Endodermal cell (in vitro differentiated cells): ENCODE results near the gene CBFA2T2. TPM values are rescaled to one million over a fixed set of nuclear protein-coding genes. Genes with fewer than 3 reads are reported as not detected.
A peak's percentile ranks its signal among the peaks of the same experiment; 100 is the strongest.

ENCODE experiments used
- DNase-seq: peaks from one replicate; pipeline ENCODE4 v3.0.0-alpha.2; 2017
- H3K27ac ChIP-seq: 2 replicates; pipeline ENCODE4 v1.5.1; 2013; ENCODE audit warnings: mild to moderate bottlenecking, low read depth, low read length, moderate library complexity
- H3K27me3 ChIP-seq: 2 replicates; pipeline ENCODE4 v1.6.1; 2013; ENCODE audit warnings: mild to moderate bottlenecking, low read length, moderate library complexity; ENCODE audit not compliant: insufficient read depth, control insufficient read depth, poor library complexity, severe bottlenecking
- H3K36me3 ChIP-seq: 2 replicates; pipeline ENCODE4 v1.7.0; 2013; ENCODE audit warnings: mild to moderate bottlenecking, low read length, moderate library complexity; ENCODE audit not compliant: control insufficient read depth, insufficient read depth
- H3K4me1 ChIP-seq: one replicate; pipeline ENCODE4 v1.7.0; 2013; ENCODE audit warnings: low read length; ENCODE audit not compliant: control insufficient read depth, insufficient read depth
- H3K4me3 ChIP-seq: 2 replicates; pipeline ENCODE4 v1.5.1; 2013; ENCODE audit warnings: mild to moderate bottlenecking, low read length, moderate library complexity
- H3K9ac ChIP-seq: 2 replicates; pipeline ENCODE4 v1.6.1; 2013; ENCODE audit warnings: mild to moderate bottlenecking, low read length, moderate library complexity; ENCODE audit not compliant: poor library complexity, severe bottlenecking; ENCODE audit errors: extremely low read depth
- H3K9me3 ChIP-seq: 2 replicates; pipeline ENCODE4 v1.6.1; 2013; ENCODE audit warnings: mild to moderate bottlenecking, low read length, moderate library complexity; ENCODE audit not compliant: control insufficient read depth
- H3K27ac Mint-ChIP-seq: 2 replicates; pipeline ENCODE4 v1.8.0; 2020; ENCODE audit warnings: mixed read lengths
- H3K27me3 Mint-ChIP-seq: 2 replicates; pipeline ENCODE4 v1.8.0; 2021; ENCODE audit warnings: mild to moderate bottlenecking, mixed read lengths; ENCODE audit not compliant: insufficient read depth
- H3K36me3 Mint-ChIP-seq: 2 replicates; pipeline ENCODE4 v1.8.0; 2020; ENCODE audit warnings: low read depth, mixed read lengths
- H3K4me1 Mint-ChIP-seq: 2 replicates; pipeline ENCODE4 v1.8.0; 2020; ENCODE audit warnings: mixed read lengths
- H3K4me3 Mint-ChIP-seq: 2 replicates; pipeline ENCODE4 v1.8.0; 2020; ENCODE audit warnings: mild to moderate bottlenecking, moderate library complexity, mixed read lengths
- H3K9me3 Mint-ChIP-seq: 2 replicates; pipeline ENCODE4 v1.8.0; 2020; ENCODE audit warnings: mild to moderate bottlenecking, mixed read lengths
- WGBS, 2 experiments: methylation state at CpG; one replicate each; pipeline versions ENCODE4 v1.1.5 to v1.1.7; 2013; ENCODE audit warnings: missing lambda C conversion rate in 2 of 2, mixed read lengths in 1 of 2; ENCODE audit not compliant: insufficient coverage in 1 of 2, insufficient read length in 1 of 2; 5-methylcytosine and 5-hydroxymethylcytosine counted together
- total RNA-seq, 2 donors: library from RNA; stranded (reverse); fragmentation: NEBNext Ultra II Directional in 1 of 2; extraction: Animal tissue kit (Norgen Biotek cat#: 25700) in 1 of 2; gene quantifications; 2 replicates in 1 of 2; 3 replicates in 1 of 2; pipeline ENCODE4 v1.2.1, GENCODE V29; 2021
- TF ChIP-seq, protein P1 (sequence below): fragments of 200-600 bp; sonication (generic); conservative IDR thresholded peaks from 2 replicates; pipeline ENCODE4 v1.5.0; 2021; ENCODE audit warnings: antibody characterized with exemption, mild to moderate bottlenecking

The CBFA2T2 gene
- total RNA-seq, 2 donors from 2014 or later = 26.8 to 32.7 TPM

DNA sequence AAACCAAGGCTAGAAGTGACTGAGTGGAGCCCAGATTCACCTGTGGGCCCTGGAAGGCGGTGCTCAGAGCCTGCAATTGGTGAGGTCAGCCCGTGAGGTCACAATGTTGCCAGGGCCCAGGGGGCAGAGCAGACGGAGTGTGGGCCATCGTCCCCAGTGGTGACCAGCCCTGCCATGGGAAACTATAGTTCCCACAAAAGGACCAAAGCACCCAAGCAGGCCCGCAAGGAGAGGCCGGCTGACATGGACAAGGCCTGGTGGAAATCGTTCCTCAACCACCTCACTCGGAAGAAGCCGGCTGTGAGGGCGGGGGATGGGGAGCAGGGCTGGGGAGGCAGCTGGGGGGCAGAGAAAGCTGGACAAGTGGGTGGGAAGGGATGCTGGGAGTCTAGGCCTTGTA is 172.3 kb downstream of the CBFA2T2 start, which contains the start of gene C20orf144:
Gene C20orf144 (plus strand): TSS at position 156 of the 400 bp plus-strand sequence. CDS start 19 bp downstream, at position 175.
- Mint-ChIP-seq H3K27me3 (peaks cover 2% of the 10 kb centered on the region), H3K27ac (peak within 1 kb of the TSS; percentile 0), H3K9me3 (no peaks in the 10 kb centered on the region), H3K36me3 (peaks cover 16% of the 10 kb centered on the region), H3K4me3 (peak within 1 kb of the TSS; percentile 75), H3K4me1 (peaks cover 19% of the 10 kb centered on the region)
- peaks cover 3% of the 10 kb centered on the region for H3K4me1 ChIP-seq
- H3K9ac ChIP-seq = peak within 1 kb of the TSS; percentile 53
- peak within 1 kb of the TSS; percentile 86 for H3K4me3 ChIP-seq
- 95 to 100% methylated on average over 4 to 10 of the region's 10 CpGs for WGBS, 2 experiments
- TF ChIP-seq, protein P1, sequence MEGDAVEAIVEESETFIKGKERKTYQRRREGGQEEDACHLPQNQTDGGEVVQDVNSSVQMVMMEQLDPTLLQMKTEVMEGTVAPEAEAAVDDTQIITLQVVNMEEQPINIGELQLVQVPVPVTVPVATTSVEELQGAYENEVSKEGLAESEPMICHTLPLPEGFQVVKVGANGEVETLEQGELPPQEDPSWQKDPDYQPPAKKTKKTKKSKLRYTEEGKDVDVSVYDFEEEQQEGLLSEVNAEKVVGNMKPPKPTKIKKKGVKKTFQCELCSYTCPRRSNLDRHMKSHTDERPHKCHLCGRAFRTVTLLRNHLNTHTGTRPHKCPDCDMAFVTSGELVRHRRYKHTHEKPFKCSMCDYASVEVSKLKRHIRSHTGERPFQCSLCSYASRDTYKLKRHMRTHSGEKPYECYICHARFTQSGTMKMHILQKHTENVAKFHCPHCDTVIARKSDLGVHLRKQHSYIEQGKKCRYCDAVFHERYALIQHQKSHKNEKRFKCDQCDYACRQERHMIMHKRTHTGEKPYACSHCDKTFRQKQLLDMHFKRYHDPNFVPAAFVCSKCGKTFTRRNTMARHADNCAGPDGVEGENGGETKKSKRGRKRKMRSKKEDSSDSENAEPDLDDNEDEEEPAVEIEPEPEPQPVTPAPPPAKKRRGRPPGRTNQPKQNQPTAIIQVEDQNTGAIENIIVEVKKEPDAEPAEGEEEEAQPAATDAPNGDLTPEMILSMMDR = no peak
- H3K27ac ChIP-seq = no peak within 1 kb of the TSS
- no peaks in the 10 kb centered on the region for H3K27me3 ChIP-seq
- no peaks in the 10 kb centered on the region for H3K9me3 ChIP-seq
- no peak for DNase-seq
- peaks cover 6% of the 10 kb centered on the region for H3K36me3 ChIP-seq

DNA sequence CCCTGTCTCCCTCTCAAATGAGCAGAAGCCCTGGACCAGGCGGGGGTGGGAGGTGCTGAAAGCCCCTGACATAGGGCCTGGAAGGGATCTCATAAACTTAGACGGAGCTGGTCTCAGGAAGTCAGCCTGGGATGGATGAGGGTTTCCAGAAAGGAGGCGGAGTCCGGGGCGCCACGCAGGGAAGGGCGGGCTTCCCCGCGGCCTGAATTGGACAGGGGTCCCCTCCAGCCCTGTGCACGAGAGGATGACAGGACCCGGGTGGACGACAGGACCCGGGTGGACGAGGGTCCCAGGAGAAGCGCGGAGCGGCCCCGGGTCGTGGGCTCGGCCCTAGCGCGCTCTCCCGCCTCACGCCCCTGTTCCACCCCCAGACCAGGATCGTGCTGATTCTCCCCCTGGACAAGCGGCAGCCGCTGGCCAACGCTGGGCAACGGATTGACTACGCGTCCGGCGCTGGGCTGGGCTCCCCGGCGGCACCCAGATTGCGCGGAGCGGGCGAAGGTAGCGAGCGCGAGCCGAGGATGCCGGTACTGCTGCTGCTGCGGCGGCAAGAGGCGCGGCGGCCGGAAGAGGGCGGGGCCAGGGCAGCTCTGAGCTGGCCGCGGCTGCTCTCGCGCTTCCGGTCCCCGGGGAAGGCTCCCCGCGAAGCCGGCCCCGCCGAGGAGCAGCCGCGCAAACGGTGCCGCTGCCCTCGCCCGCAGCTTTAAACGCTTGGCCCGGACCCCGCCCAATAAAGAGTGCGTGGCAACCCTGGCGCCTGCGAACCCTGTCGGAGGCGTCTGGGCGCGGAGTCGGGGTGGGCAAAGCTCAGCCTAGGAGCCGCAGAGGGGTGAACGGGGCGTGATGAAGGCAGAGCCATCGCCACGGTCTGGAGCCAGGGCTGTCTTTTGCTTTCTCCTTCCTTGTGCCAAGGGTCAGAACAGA is 173.5 kb downstream of the CBFA2T2 start:
- peaks cover 19% of the 10 kb centered on the region for H3K4me1 Mint-ChIP-seq
- H3K36me3 Mint-ChIP-seq = peaks cover 18% of the 10 kb centered on the region
- Histone ChIP-seq H3K4me3 (peak overlapping the region; percentile 86), H3K4me1 (peaks cover 3% of the 10 kb centered on the region), H3K9ac (peak overlapping the region; percentile 53), H3K27me3 (no peaks in the 10 kb centered on the region), H3K9me3 (no peaks in the 10 kb centered on the region), H3K36me3 (peaks cover 5% of the 10 kb centered on the region), H3K27ac (no peak overlapping the region)
- peaks cover 3% of the 10 kb centered on the region for H3K27me3 Mint-ChIP-seq
- WGBS, 2 experiments = 2 to 5% methylated on average over 32 to 84 of the region's 84 CpGs
- H3K4me3 Mint-ChIP-seq = peak overlapping the region; percentile 75
- peak; percentile 92 for DNase-seq
- TF ChIP-seq, protein P1 = peak; percentile 12
- no peaks in the 10 kb centered on the region for H3K9me3 Mint-ChIP-seq
- peak overlapping the region; percentile 68 for H3K27ac Mint-ChIP-seq

DNA sequence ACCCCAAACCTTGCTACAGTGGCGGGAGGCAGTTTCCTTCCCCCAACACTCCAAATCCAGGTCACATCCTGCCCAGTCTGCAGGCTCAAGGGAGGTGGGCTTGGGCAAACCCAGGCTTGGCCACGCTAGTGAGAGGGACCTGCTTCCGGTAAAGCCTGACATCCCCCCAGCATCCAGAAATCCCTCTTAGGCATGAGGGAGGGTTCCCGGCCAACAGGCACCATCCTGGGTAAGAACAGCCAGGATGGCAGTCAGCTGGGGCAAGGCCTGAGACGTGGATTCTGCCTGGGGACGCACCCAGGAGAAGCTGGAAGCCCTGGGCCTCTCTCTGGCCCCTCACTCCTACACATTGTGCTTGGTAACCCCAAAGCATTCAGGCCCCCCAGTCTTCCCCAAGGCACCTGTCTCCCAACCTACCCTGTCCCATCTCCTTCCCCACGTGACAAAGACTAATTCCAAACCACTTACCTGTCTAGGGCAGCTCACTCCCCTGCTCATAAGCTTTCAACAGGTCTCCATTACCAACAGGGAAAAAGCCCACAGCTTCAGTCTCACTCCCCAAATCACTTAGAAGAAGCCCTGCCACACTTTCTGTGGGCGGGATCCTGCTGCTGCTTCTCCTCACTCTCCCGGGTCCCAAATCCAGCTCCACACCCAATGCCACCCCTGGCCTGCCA is 174.3 kb downstream of the CBFA2T2 start:
- H3K27ac ChIP-seq = no peak overlapping the region

More for the DNA sequence above, 174.3 kb downstream of the CBFA2T2 start:
- Histone ChIP-seq H3K4me3 (peak overlapping the region; percentile 86), H3K36me3 (peaks cover 13% of the 10 kb centered on the region), H3K27me3 (no peaks in the 10 kb centered on the region), H3K9ac (peak overlapping the region; percentile 51), H3K9me3 (no peaks in the 10 kb centered on the region), H3K4me1 (peaks cover 2% of the 10 kb centered on the region)
- Mint-ChIP-seq H3K27me3 (peaks cover 4% of the 10 kb centered on the region), H3K36me3 (peaks cover 20% of the 10 kb centered on the region), H3K9me3 (no peaks in the 10 kb centered on the region), H3K27ac (peak overlapping the region; percentile 68), H3K4me1 (peaks cover 19% of the 10 kb centered on the region), H3K4me3 (peak overlapping the region; percentile 75)
- TF ChIP-seq, protein P1 = no peak
- DNase-seq = no peak
- WGBS, 2 experiments = 60 to 65% methylated on average over 2 to 9 of the region's 9 CpGs
